Suprapubic skin (tissue), 4 donors: ENCODE data around the gene TMEM45B. TPM values are rescaled to one million over a fixed set of nuclear protein-coding genes. Genes with fewer than 3 reads are reported as not detected.
A peak's percentile ranks its signal among the peaks of the same experiment; 100 is the strongest.

Experiments used
- DNase-seq, 2 donors: peaks; one replicate each; pipeline ENCODE4 v3.0.0-alpha.2; 2019; ENCODE audit warnings: low spot score in 2 of 2
- H3K27ac ChIP-seq: fragments of 200-600 bp; sonication (generic); one replicate; pipeline ENCODE4 v1.5.1; 2019
- H3K27me3 ChIP-seq: fragments of 200-600 bp; sonication (generic); one replicate; pipeline ENCODE4 v1.5.1; 2019
- H3K36me3 ChIP-seq: fragments of 200-600 bp; sonication (generic); one replicate; pipeline ENCODE4 v1.5.1; 2019
- H3K4me1 ChIP-seq: fragments of 200-600 bp; sonication (generic); one replicate; pipeline ENCODE4 v1.5.1; 2019
- H3K4me3 ChIP-seq: fragments of 200-600 bp; sonication (generic); one replicate; pipeline ENCODE4 v1.5.1; 2019; ENCODE audit warnings: mild to moderate bottlenecking
- H3K9me3 ChIP-seq: fragments of 200-600 bp; sonication (generic); one replicate; pipeline ENCODE4 v1.5.1; 2019
- EP300 ChIP-seq: sonication (generic); formaldehyde crosslinking; IDR thresholded peaks from one replicate; pipeline ENCODE4 v1.6.1; 2017; ENCODE audit warnings: antibody characterized with exemption
- POLR2A ChIP-seq, 2 donors: fragments of 450-650 bp; IDR thresholded peaks; one replicate each; pipeline ENCODE4 v1.6.1; 2017; ENCODE audit warnings: antibody characterized with exemption in 2 of 2, mild to moderate bottlenecking in 2 of 2, moderate library complexity in 2 of 2
- POLR2AphosphoS5 ChIP-seq, 3 donors: sonication (generic); formaldehyde crosslinking; IDR thresholded peaks; one replicate each; pipeline ENCODE4 v1.6.1; 2017; ENCODE audit warnings: antibody characterized with exemption in 3 of 3
- WGBS: methylation state at CpG from one replicate; pipeline ENCODE4 v1.1.5; 2018; 5-methylcytosine and 5-hydroxymethylcytosine counted together
- total RNA-seq, 4 donors: library from RNA; depleted of rRNA; stranded (reverse); fragments of >200 nt; gene quantifications; one replicate each; pipeline ENCODE4 v1.1.0, GENCODE V29; 2016
- TF ChIP-seq, protein P1 (sequence below), 2 donors: fragments of 200-600 bp in 1 of 2; fragments of 450-650 bp in 1 of 2; sonication (generic) in 1 of 2; IDR thresholded peaks; one replicate each; pipeline ENCODE4 v1.5.1; 2016 to 2019; ENCODE audit warnings: antibody characterized with exemption in 2 of 2, mild to moderate bottlenecking in 1 of 2, moderate library complexity in 1 of 2

TMEM45B gene
- total RNA-seq, 4 donors from 2014 or later, result 19.9 to 42.0 (median 35.9) TPM

DNA sequence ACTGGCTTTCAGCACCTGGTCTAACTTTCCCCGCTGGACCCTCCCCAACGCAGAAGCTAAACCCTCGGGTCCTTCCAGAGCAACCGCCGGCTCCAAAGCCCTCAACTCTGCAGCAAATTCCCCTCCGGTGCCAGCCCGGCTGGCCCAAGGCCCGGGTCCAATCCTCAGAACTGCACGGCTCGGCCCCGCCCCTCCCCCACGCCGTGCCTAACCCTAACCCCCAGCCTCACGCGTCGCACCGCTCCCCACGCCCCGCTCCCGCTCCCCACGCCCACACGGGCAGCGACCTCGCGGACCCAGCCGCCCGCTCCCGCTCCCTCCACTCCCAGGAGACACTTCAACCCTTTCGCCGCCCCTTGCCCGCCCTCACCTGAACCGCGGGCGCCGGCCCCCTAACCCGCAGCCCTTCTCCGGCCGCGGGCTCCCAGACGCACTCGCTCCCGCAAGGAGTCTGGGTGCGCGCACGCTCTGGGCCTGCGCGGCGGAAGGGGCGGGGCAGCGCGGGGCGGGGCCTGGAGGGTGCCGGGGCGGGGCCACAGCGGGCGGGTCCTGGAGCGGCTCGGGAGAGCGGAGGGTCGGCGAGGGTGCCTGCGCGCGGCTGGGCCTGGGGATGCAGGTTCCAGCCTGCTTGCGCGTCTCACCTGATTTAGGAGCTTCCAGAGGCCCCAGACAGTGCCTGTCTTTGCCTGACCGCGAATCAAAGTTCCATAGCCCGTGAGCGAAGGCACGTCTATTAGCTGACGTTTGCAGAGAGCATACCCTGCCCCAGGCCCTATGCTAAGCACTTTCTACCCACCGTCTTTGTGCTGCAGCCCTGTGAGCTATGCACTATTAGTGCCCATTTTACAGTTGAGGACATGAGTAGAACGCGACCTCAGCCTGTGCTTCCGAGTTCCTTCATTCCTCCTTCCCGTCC is 79.7 kb downstream of the TMEM45B start, which contains the start of gene NFRKB:
Gene NFRKB (minus strand): TSS at position 453 of the 916 bp plus-strand sequence. CDS start 2,729 bp downstream, outside the sequence.
- TF ChIP-seq POLR2A (IDR thresholded peaks at IDR 0.05), result peak in 1 of 2 donors; percentile 29
- TF ChIP-seq EP300, result no peak
- peaks cover 9% of the 10 kb centered on the region for H3K36me3 ChIP-seq
- peaks cover 21% of the 10 kb centered on the region for H3K4me1 ChIP-seq
- peak; percentile 86 to 90 for DNase-seq
- H3K27ac ChIP-seq, result peak within 1 kb of the TSS; percentile 84
- 2% methylated on average over 31 of the region's 77 CpGs for WGBS
- H3K4me3 ChIP-seq, result peak within 1 kb of the TSS; percentile 91
- H3K27me3 ChIP-seq, result no peaks in the 10 kb centered on the region
- no peaks in the 10 kb centered on the region for H3K9me3 ChIP-seq

GRCh38 chr11:129896062-129896461 is 80.4 kb downstream of the TMEM45B start:
- Histone ChIP-seq H3K36me3 (peaks cover 6% of the 10 kb centered on the region), H3K4me1 (peaks cover 21% of the 10 kb centered on the region), H3K27me3 (no peaks in the 10 kb centered on the region), H3K9me3 (no peaks in the 10 kb centered on the region), H3K4me3 (peak overlapping the region; percentile 91), H3K27ac (peak overlapping the region; percentile 84)
- no peak for DNase-seq
- WGBS, result 62% methylated on average over 9 of the region's 9 CpGs
- TF ChIP-seq POLR2AphosphoS5 (IDR thresholded peaks at IDR 0.05) (no peak), POLR2A (IDR thresholded peaks at IDR 0.05) (no peak), EP300 (no peak)
- TF ChIP-seq, protein P1, sequence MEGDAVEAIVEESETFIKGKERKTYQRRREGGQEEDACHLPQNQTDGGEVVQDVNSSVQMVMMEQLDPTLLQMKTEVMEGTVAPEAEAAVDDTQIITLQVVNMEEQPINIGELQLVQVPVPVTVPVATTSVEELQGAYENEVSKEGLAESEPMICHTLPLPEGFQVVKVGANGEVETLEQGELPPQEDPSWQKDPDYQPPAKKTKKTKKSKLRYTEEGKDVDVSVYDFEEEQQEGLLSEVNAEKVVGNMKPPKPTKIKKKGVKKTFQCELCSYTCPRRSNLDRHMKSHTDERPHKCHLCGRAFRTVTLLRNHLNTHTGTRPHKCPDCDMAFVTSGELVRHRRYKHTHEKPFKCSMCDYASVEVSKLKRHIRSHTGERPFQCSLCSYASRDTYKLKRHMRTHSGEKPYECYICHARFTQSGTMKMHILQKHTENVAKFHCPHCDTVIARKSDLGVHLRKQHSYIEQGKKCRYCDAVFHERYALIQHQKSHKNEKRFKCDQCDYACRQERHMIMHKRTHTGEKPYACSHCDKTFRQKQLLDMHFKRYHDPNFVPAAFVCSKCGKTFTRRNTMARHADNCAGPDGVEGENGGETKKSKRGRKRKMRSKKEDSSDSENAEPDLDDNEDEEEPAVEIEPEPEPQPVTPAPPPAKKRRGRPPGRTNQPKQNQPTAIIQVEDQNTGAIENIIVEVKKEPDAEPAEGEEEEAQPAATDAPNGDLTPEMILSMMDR (IDR thresholded peaks at IDR 0.05), result no peak

DNA sequence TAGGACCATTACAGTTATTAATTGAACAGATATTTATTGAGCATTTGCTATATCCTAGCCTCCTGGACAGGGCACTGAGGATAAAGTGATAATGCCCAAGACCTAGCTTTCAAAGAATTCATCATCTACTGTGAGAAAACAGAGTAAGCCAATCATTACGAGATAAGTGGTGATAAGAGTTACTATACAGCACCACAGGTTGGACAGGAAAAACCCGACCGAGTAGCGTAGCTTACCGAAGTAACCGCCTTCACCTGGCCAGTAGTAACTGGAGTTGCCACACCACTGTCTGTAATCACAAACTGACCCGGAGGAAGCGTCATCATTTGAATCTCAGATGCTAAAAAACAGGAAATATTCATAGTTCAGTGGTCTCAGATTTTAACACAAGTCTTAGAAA is 89.8 kb downstream of the TMEM45B start:
- no peak for DNase-seq
- TF ChIP-seq POLR2A (IDR thresholded peaks at IDR 0.05) (no peak), POLR2AphosphoS5 (IDR thresholded peaks at IDR 0.05) (no peak), EP300 (no peak)
- TF ChIP-seq, protein P1 (IDR thresholded peaks at IDR 0.05), result no peak
- WGBS, result 85% methylated on average over 8 of the region's 8 CpGs

More for the DNA sequence above, 89.8 kb downstream of the TMEM45B start:
- Histone ChIP-seq H3K36me3 (peaks cover 42% of the 10 kb centered on the region), H3K27me3 (no peaks in the 10 kb centered on the region), H3K4me1 (no peaks in the 10 kb centered on the region), H3K27ac (no peak overlapping the region), H3K9me3 (no peaks in the 10 kb centered on the region), H3K4me3 (no peak overlapping the region)

Other genes with a start within 250 kb of the TMEM45B start
- 10 to 100 TPM; 42.1 to 94.4 (median 48.5) TPM for gene NFRKB, start 79.7 kb downstream of the TMEM45B start, total RNA-seq
- 10 to 100 TPM; 11.4 to 49.8 (median 13.4) TPM for gene PRDM10, start 187.0 kb downstream of the TMEM45B start, total RNA-seq